Caco-2 (cell line): ENCODE data around the gene ZNF23. TPM values are rescaled to one million over a fixed set of nuclear protein-coding genes. Genes with fewer than 3 reads are reported as not detected.

ENCODE experiments used
- BruUV-seq: library from RNA; stranded (reverse); fragments of 400-500 nt; replicated peaks from 2 replicates; lab custom pipeline; 2021; lab: Mats Ljungman, UMichigan
- CTCF ChIA-PET: fragments of 300-600 bp; sonication (Branson Sonifier 250); formaldehyde crosslinking; loops from one replicate; lab custom pipeline; 2022; ENCODE audit warnings: antibody characterized with exemption; lab: Charles Lee
- POLR2A ChIA-PET: fragments of 300-600 bp; sonication (Branson Sonifier 250); formaldehyde crosslinking; loops from one replicate; lab custom pipeline; 2022; ENCODE audit warnings: antibody characterized with exemption; lab: Charles Lee
- DNase-seq, 2 experiments: peaks; one replicate each; pipeline versions ENCODE4 v3.0.0 to v3.0.0-alpha.2; 2020 to 2022
- H3K27me3 ChIP-seq: replicated peaks from 2 replicates; pipeline ENCODE4 v1.6.0; 2011; ENCODE audit warnings: low read length; ENCODE audit not compliant: control insufficient read depth, insufficient read depth
- H3K36me3 ChIP-seq: 2 replicates; pipeline ENCODE4 v1.5.1; 2011; ENCODE audit warnings: low read length; ENCODE audit not compliant: control insufficient read depth, insufficient read depth
- H3K4me1 ChIP-seq: fragments of 250-450 bp; sonication (Bioruptor Pico); 2 replicates; pipeline ENCODE4 v1.5.1; 2020; ENCODE audit warnings: mild to moderate bottlenecking
- H3K4me3 ChIP-seq: 2 replicates; pipeline ENCODE4 v1.5.1; 2011; ENCODE audit warnings: low read depth, mild to moderate bottlenecking, control low read depth, low read length
- H3K9me3 ChIP-seq: fragments of 250-450 bp; sonication (Bioruptor Pico); 2 replicates; pipeline ENCODE4 v1.5.1; 2020; ENCODE audit warnings: mild to moderate bottlenecking, moderate library complexity
- H3K27ac Mint-ChIP-seq: one replicate; pipeline ENCODE4 v1.8.0; 2022; ENCODE audit warnings: mixed read lengths; ENCODE audit not compliant: unreplicated experiment
- H3K27me3 Mint-ChIP-seq: one replicate; pipeline ENCODE4 v1.8.0; 2022; ENCODE audit warnings: mixed read lengths; ENCODE audit not compliant: insufficient read depth, unreplicated experiment
- H3K36me3 Mint-ChIP-seq: one replicate; pipeline ENCODE4 v1.8.0; 2022; ENCODE audit warnings: mild to moderate bottlenecking, mixed read lengths; ENCODE audit not compliant: insufficient read depth, unreplicated experiment
- H3K4me1 Mint-ChIP-seq: one replicate; pipeline ENCODE4 v1.8.0; 2022; ENCODE audit warnings: low read depth, mixed read lengths; ENCODE audit not compliant: unreplicated experiment
- H3K4me3 Mint-ChIP-seq: one replicate; pipeline ENCODE4 v1.8.0; 2022; ENCODE audit warnings: mild to moderate bottlenecking, moderate library complexity, mixed read lengths; ENCODE audit not compliant: unreplicated experiment
- H3K9me3 Mint-ChIP-seq: one replicate; pipeline ENCODE4 v1.8.0; 2022; ENCODE audit warnings: mixed read lengths; ENCODE audit not compliant: unreplicated experiment
- CTCF ChIP-seq, 2 experiments: fragments of 200-600 bp in 1 of 2; IDR thresholded peaks; 1 replicate in 1 of 2; 2 replicates in 1 of 2; pipeline versions ENCODE4 v1.5.1 to v1.8.0; 2011 to 2022; ENCODE audit warnings: antibody characterized with exemption in 1 of 2, control low read depth in 1 of 2, inconsistent platforms in 1 of 2, low read depth in 1 of 2, low read length in 1 of 2, mild to moderate bottlenecking in 1 of 2, moderate library complexity in 1 of 2; ENCODE audit not compliant: insufficient read depth in 1 of 2, severe bottlenecking in 1 of 2, unreplicated experiment in 1 of 2
- intact Hi-C: fragments of 100-400 bp; cut with micrococcal nuclease; formaldehyde crosslinking; loops from one replicate; pipeline ENCODE4 v1.10.0; 2022; ENCODE audit not compliant: unreplicated experiment
- total RNA-seq: library from RNA; stranded (reverse); gene quantifications from 2 replicates; pipeline ENCODE4 v1.2.3, GENCODE V29; 2022

Gene ZNF23
- total RNA-seq, 1 experiment from 2014 or later, result 9.6 TPM

GRCh38 chr16:71491054-71491453, 29.0 kb upstream of the ZNF23 start:
- no peak for TF ChIP-seq CTCF (IDR thresholded peaks at IDR 0.05; ENCODE audit: insufficient read depth in 1 of 2, low read depth in 1 of 2, low read length in 1 of 2, severe bottlenecking in 1 of 2, unreplicated experiment in 1 of 2)
- Histone ChIP-seq H3K4me3 (no peak overlapping the region), H3K4me1 (no peaks in the 10 kb centered on the region), H3K27me3 (no peaks in the 10 kb centered on the region), H3K9me3 (no peaks in the 10 kb centered on the region), H3K36me3 (no peaks in the 10 kb centered on the region)
- intact Hi-C loops, result no loop called here
- Mint-ChIP-seq H3K9me3 (no peaks in the 10 kb centered on the region), H3K36me3 (no peaks in the 10 kb centered on the region), H3K27ac (no peak overlapping the region), H3K27me3 (peaks cover 4% of the 10 kb centered on the region), H3K4me1 (no peaks in the 10 kb centered on the region), H3K4me3 (no peak overlapping the region)
- POLR2A ChIA-PET, result no interaction called here
- no peak for DNase-seq
- BruUV-seq, result no TSS peak
- CTCF ChIA-PET, result no interaction called here

- Histone ChIP-seq H3K9me3 (no peaks in the 10 kb centered on the region), H3K36me3 (no peaks in the 10 kb centered on the region), H3K4me1 (no peaks in the 10 kb centered on the region), H3K4me3 (no peak overlapping the region), H3K27me3 (no peaks in the 10 kb centered on the region)
- DNase-seq, result no peak
- Mint-ChIP-seq H3K27me3 (peaks cover 4% of the 10 kb centered on the region), H3K27ac (no peak overlapping the region), H3K9me3 (no peaks in the 10 kb centered on the region), H3K36me3 (no peaks in the 10 kb centered on the region), H3K4me3 (no peak overlapping the region), H3K4me1 (no peaks in the 10 kb centered on the region)
- intact Hi-C loops, result no loop called here
- CTCF ChIA-PET, result no interaction called here
- BruUV-seq, result no TSS peak
- no peak for TF ChIP-seq CTCF (IDR thresholded peaks at IDR 0.05; ENCODE audit: insufficient read depth in 1 of 2, low read depth in 1 of 2, low read length in 1 of 2, severe bottlenecking in 1 of 2, unreplicated experiment in 1 of 2)
- POLR2A ChIA-PET, result no interaction called here
Observed at GRCh38 chr16:71490361-71490760, 28.3 kb upstream of the ZNF23 start.

DNA sequence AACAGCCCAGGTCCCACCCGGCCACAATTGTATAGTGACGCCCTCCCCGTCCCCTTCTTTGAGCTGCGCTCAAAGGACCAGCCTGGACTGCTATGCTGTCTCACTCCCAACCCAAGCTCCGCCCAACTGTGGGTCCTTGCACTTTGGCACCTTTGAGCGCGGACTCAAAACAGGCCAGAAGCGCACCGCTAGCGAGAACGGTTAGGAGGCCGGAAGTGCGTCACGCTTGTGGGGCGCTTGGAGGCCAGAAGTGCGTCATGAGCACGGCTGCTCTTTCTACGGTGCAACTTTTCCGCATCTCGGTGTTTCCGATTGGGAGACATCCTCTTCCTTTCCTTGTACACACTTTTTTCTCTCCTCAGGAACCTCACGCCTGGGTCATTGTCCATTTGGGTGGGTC, 27.1 kb upstream of the ZNF23 start, which contains the start of gene ZNF19:
Gene ZNF19, minus strand, starts transcription at position 203 of the 400 bp plus-strand sequence. CDS start 7,210 bp downstream, outside the sequence.
- Histone ChIP-seq H3K9me3 (no peaks in the 10 kb centered on the region), H3K27me3 (no peaks in the 10 kb centered on the region), H3K4me3 (no peak within 1 kb of the TSS), H3K36me3 (no peaks in the 10 kb centered on the region), H3K4me1 (no peaks in the 10 kb centered on the region)
- no TSS peak for BruUV-seq
- CTCF ChIA-PET, result no interaction called here
- no peaks in the 10 kb centered on the region for H3K36me3 Mint-ChIP-seq
- no peak within 1 kb of the TSS for H3K4me3 Mint-ChIP-seq
- peaks cover 4% of the 10 kb centered on the region for H3K27me3 Mint-ChIP-seq
- intact Hi-C loops, result no loop called here
- TF ChIP-seq CTCF (IDR thresholded peaks at IDR 0.05; ENCODE audit: insufficient read depth in 1 of 2, low read depth in 1 of 2, low read length in 1 of 2, severe bottlenecking in 1 of 2, unreplicated experiment in 1 of 2), result no peak
- no peaks in the 10 kb centered on the region for H3K4me1 Mint-ChIP-seq
- no peak within 1 kb of the TSS for H3K27ac Mint-ChIP-seq
- POLR2A ChIA-PET, result no interaction called here
- no peak for DNase-seq
- H3K9me3 Mint-ChIP-seq, result no peaks in the 10 kb centered on the region
